Loucy (cell line): ENCODE results near the gene ICOSLG.
"Not testable (repeated sequence)": the region's sequence is repeated elsewhere in the genome, so short reads cannot be mapped to it uniquely, and the experiment has no call there.

Source experiments
- H2AFZ ChIP-seq: fragments of 200-600 bp; sonication (generic); 2 replicates; pipeline ENCODE4 v1.6.0; 2016; ENCODE audit warnings: antibody characterized with exemption, mild to moderate bottlenecking, low read length, moderate library complexity
- H3F3A ChIP-seq: fragments of 200-600 bp; 2 replicates; pipeline ENCODE4 v1.6.0; 2016; ENCODE audit warnings: antibody characterized with exemption, low read depth, mild to moderate bottlenecking
- H3K27me3 ChIP-seq: fragments of 200-600 bp; sonication (generic); 2 replicates; pipeline ENCODE4 v1.6.1; 2014; ENCODE audit warnings: low read length, mild to moderate bottlenecking; ENCODE audit not compliant: insufficient read depth, poor library complexity, severe bottlenecking
- H3K36me3 ChIP-seq: fragments of 200-600 bp; sonication (generic); 2 replicates; pipeline ENCODE4 v1.6.1; 2016; ENCODE audit warnings: low read length; ENCODE audit not compliant: insufficient read depth
- H3K4me1 ChIP-seq: fragments of 200-600 bp; sonication (generic); 2 replicates; pipeline ENCODE4 v1.5.1; 2014; ENCODE audit warnings: low read length, mild to moderate bottlenecking; ENCODE audit not compliant: insufficient read depth, poor library complexity, severe bottlenecking
- H3K4me2 ChIP-seq: fragments of 200-600 bp; sonication (generic); 2 replicates; pipeline ENCODE4 v1.6.0; 2014; ENCODE audit warnings: antibody characterized with exemption, low read length, low read depth, mild to moderate bottlenecking; ENCODE audit not compliant: poor library complexity, severe bottlenecking
- H3K4me3 ChIP-seq: fragments of 200-600 bp; sonication (generic); 2 replicates; pipeline ENCODE4 v1.5.1; 2014; ENCODE audit warnings: low read length, mild to moderate bottlenecking, mixed read lengths; ENCODE audit not compliant: poor library complexity, severe bottlenecking
- H3K79me2 ChIP-seq: fragments of 200-600 bp; sonication (generic); 2 replicates; pipeline ENCODE4 v1.6.1; 2014; ENCODE audit warnings: low read length; ENCODE audit not compliant: insufficient read depth
- H3K9ac ChIP-seq: fragments of 200-600 bp; sonication (generic); 2 replicates; pipeline ENCODE4 v1.6.0; 2014; ENCODE audit warnings: mild to moderate bottlenecking, low read depth, low read length, moderate library complexity; ENCODE audit not compliant: poor library complexity, severe bottlenecking
- H3K9me2 ChIP-seq: fragments of 200-600 bp; sonication (generic); replicated peaks from 2 replicates; pipeline ENCODE4 v1.6.1; 2016; ENCODE audit warnings: low read depth, low read length, mixed read lengths
- H3K9me3 ChIP-seq: fragments of 200-600 bp; sonication (generic); 2 replicates; pipeline ENCODE4 v1.6.1; 2014; ENCODE audit warnings: mild to moderate bottlenecking, antibody characterized with exemption, low read length, low read depth; ENCODE audit not compliant: insufficient read depth
- H4K20me1 ChIP-seq: fragments of 200-600 bp; sonication (generic); 2 replicates; pipeline ENCODE4 v1.6.0; 2014; ENCODE audit warnings: antibody characterized with exemption, low read length, mild to moderate bottlenecking; ENCODE audit not compliant: insufficient read depth, poor library complexity, severe bottlenecking

ICOSLG gene

DNA sequence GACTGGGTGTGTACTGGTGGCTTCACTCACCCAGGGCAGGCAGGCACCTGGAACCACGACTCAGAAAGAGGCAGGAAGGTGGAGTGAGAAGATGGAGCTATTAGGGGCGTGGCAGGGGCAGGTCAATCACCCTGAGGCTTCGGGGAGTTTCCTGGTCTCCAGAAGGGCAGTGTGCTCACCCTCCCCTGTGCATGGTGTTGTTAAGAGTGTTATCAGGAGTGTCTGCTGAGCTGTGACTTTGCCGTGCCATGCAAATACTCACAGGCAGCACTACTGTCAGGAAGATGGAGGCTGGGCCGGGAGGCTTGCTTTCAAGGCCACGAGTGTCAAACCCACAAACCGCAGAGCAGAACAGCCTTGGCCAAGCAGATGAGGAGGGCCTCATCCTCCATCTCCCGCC, 22.3 kb downstream of the ICOSLG start:
- not testable (repeated sequence) for H3K4me3 ChIP-seq, H4K20me1 ChIP-seq, H3K9ac ChIP-seq, H3K9me2 ChIP-seq, H3K36me3 ChIP-seq, H3K27me3 ChIP-seq, H2AFZ ChIP-seq, H3F3A ChIP-seq, H3K4me1 ChIP-seq, H3K4me2 ChIP-seq, H3K9me3 ChIP-seq, H3K79me2 ChIP-seq

DNA sequence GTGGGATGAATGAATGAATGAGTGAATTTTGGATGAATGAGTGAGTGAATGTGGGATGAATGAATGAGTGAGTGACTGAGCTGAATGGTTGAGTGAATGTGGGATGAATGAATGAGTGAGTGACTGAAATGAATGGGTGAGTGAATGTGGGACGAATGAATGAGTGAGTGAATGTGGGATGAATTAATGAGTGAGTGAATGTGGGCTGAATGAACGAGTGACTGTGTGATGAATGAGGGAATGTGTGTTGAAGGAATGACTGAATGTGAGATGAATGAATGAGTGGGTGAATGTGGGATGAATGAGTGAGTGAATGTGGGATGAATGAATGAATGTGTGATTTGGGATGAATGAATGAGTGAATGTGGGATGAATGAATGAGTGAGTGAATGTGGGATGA, 28.8 kb downstream of the ICOSLG start:
- not testable (repeated sequence) for H3K27me3 ChIP-seq, H2AFZ ChIP-seq, H3K9me2 ChIP-seq, H3K9me3 ChIP-seq, H3K9ac ChIP-seq, H3K36me3 ChIP-seq, H3K4me1 ChIP-seq, H3K4me3 ChIP-seq, H4K20me1 ChIP-seq, H3F3A ChIP-seq, H3K4me2 ChIP-seq, H3K79me2 ChIP-seq

DNA sequence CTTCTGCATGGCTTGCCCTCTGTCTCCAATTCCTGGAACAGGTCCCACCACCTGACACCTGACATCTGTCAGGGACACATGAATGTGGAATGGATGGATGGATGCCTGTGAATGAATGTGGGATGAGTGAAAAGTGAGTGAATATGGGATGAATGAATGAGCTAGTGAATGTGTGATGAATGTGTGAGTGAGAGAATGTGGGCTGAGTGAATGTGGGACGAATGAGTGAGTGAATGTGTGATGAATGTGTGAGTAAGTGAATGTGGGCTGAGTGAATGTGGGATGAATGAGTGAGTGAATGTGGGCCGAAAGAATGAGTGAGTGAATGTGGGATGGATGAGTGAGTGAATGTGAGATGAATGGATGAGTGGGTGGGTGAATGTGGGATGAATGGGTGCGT, 29.2 kb downstream of the ICOSLG start:
- not testable (repeated sequence) for H3K9me3 ChIP-seq, H3K4me2 ChIP-seq, H3K79me2 ChIP-seq, H3K4me3 ChIP-seq, H3K27me3 ChIP-seq, H3K4me1 ChIP-seq, H2AFZ ChIP-seq, H4K20me1 ChIP-seq, H3K9me2 ChIP-seq, H3K36me3 ChIP-seq, H3K9ac ChIP-seq, H3F3A ChIP-seq

DNA sequence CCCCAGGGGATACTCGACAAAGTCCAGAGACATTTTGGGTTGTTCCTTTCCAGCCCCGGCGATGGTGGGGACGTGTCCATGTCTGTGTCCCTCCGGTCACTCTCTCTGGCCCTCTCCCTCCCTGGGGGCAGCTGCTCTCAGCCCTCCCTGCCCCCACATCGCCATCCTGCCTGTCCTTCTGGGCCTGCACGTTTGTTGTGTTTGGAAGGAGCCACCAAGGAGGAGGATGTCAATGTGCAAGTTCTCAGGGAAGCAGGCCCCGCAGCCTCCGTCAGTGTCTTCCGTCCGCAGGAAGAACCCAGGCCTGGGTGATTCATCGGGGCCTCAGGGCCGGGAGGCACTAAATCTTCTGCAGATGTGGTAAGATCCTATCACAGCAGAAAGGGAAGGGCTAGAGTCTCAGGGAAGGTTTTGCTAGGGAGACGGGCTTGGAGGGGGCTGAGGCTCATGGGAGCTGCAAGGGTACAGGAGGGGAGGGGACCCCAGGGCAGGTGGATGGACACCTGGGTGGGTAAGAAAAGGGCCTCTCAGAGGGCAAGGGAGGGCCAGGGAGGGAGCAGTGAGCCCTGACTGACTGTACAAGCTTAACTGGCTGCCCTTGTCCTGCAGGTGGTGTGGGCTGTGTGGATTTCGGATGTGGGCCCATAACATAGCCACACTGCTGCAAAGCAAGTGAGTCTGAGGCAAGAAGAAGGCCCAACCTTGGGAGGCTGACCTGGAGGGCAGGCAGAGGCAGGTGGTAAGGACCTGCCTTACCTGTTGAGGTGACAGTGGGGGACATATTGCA, 32.7 kb downstream of the ICOSLG start:
- not testable (repeated sequence) for H3K9me3 ChIP-seq, H3K9ac ChIP-seq, H3K27me3 ChIP-seq, H2AFZ ChIP-seq, H3K9me2 ChIP-seq, H3K4me3 ChIP-seq, H3K79me2 ChIP-seq, H3K4me1 ChIP-seq, H3K4me2 ChIP-seq, H4K20me1 ChIP-seq, H3F3A ChIP-seq, H3K36me3 ChIP-seq

DNA sequence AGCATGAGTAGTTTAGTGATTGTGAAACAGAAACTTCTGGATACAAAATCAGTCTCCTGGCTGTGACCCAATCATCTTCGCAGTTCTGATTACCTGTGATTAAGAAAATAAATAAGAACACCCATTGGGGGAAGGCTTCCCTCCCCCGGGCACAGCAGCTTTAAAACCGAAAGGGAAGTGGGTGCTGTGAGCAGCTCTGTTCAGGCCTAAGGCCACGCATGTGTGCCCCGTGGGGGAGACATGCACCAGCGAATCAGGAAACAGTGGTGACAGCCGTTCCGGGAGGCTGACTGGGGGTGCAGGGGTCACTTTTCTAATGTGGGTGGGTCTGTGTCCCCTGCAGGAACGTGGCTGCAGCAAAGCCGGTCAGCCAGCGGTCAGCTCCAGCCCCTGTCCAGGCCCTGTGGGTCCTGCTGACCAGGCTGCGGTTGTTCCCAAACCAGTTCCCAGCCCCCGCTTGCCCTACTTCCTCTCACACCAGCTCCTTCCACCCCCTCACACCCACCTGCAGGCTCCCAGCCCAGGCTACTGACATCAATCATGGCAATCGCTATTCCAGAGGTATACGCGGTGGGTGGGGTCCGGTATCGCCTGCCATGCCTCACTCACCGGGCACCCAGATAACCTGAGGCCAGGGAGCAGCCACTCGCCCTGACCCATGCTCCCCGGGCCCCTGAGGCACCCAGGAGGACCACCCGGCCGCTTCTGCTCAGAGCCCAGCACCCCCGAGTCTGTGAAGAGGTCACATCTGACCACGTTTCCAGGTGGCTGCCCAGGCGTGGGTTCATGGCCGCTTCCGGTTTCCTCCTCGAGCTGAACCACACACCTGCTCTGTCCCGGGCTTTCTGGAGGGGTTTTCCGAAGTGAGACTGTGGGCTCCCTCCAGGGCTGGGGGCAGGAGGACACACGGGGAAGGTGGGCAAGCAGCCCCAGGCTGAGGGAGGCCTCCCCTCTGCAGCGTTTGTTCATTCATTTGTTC, 33.8 kb downstream of the ICOSLG start:
- not testable (repeated sequence) for H3K4me2 ChIP-seq, H3K36me3 ChIP-seq, H3K79me2 ChIP-seq, H4K20me1 ChIP-seq, H3K9me2 ChIP-seq, H3K9ac ChIP-seq, H3K4me3 ChIP-seq, H3K4me1 ChIP-seq, H2AFZ ChIP-seq, H3K9me3 ChIP-seq, H3K27me3 ChIP-seq, H3F3A ChIP-seq

DNA sequence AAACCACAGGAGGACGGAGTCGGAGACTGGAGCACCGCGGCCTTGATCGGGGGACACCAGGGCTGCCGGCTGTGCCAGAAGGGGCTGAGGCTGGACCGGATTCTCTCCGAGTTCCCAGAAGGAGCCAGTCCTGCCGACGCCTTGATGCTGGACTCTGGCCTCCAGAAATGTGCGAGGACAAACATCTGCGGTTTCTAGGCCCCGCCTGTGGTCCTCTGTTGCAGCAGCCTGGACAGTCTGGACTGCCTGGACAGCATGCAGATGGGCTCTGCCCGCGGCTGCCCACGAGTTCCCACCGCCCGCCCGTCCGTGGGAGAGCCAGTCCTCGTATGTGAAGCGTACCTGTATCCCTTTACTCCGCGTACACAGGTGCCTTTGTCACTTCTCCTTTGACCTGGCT, 34.6 kb downstream of the ICOSLG start:
- H2AFZ ChIP-seq, H3K9me2 ChIP-seq, H4K20me1 ChIP-seq, H3K27me3 ChIP-seq, H3K79me2 ChIP-seq, H3F3A ChIP-seq, H3K4me3 ChIP-seq, H3K4me2 ChIP-seq, H3K9ac ChIP-seq, H3K9me3 ChIP-seq, H3K36me3 ChIP-seq, H3K4me1 ChIP-seq: not testable (repeated sequence)

DNA sequence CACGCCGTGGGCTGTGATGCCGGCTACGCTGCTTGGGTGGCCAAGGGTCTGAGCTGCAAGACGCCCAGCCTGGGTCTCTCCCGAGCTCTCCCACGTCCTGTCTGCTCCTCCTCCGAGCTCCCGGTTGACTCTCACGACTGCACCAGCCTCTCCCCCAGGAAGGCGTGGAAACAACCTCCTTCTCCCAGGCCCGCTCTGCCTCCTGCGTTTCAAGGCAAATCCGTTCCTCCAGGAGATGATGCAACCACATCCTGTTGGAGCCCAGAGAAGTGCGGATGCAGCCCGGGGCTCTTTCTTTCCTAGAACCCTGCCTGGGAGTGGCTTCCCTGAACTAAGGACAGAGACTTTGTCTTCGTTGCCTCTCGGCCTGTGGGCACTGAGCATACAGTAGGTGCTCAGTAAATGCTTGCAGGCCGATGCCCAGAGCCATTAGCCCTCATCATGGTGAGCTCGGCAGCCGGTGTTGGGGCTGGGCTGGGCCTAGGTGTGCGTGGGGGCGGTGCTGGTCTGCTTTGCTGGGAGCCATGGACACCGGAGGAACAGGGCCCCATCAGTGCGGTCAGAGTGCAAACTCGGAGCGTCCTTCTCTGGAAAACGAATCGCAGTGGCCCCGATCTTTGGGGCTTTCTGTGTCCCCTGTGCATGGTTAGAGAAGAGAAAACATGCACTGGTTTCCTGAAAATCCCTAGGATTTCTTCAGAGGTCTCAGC, 38.0 kb downstream of the ICOSLG start:
- H3K9me3 ChIP-seq, H3K27me3 ChIP-seq, H3K79me2 ChIP-seq, H3K9me2 ChIP-seq, H4K20me1 ChIP-seq, H2AFZ ChIP-seq, H3K36me3 ChIP-seq, H3F3A ChIP-seq, H3K4me2 ChIP-seq, H3K4me1 ChIP-seq, H3K9ac ChIP-seq, H3K4me3 ChIP-seq: not testable (repeated sequence)
